Karpas-422 (cell line): ENCODE data around the gene TNFAIP3. TPM values are rescaled to one million over a fixed set of nuclear protein-coding genes. Genes with fewer than 3 reads are reported as not detected.

Experiments used
- DNase-seq: peaks from one replicate; pipeline ENCODE4 v3.0.0-alpha.2; 2015
- H2AFZ ChIP-seq: fragments of 200-600 bp; sonication (generic); 2 replicates; pipeline ENCODE4 v1.6.1; 2014; ENCODE audit warnings: antibody characterized with exemption, low read length, mixed read lengths
- H3K27ac ChIP-seq: fragments of 200-600 bp; sonication (generic); 2 replicates; pipeline ENCODE4 v1.5.1; 2014; ENCODE audit warnings: mild to moderate bottlenecking, low read length, moderate library complexity
- H3K27me3 ChIP-seq: fragments of 200-600 bp; sonication (generic); 2 replicates; pipeline ENCODE4 v1.6.1; 2014; ENCODE audit warnings: low read length, mixed read lengths
- H3K36me3 ChIP-seq: fragments of 200-600 bp; sonication (generic); 2 replicates; pipeline ENCODE4 v1.6.1; 2014; ENCODE audit warnings: low read length, mixed read lengths; ENCODE audit not compliant: insufficient read depth
- H3K4me1 ChIP-seq: fragments of 200-600 bp; sonication (generic); 2 replicates; pipeline ENCODE4 v1.6.1; 2014; ENCODE audit warnings: mild to moderate bottlenecking, low read length, mixed read lengths
- H3K4me2 ChIP-seq: fragments of 200-600 bp; sonication (generic); 2 replicates; pipeline ENCODE4 v1.6.1; 2014; ENCODE audit warnings: low read length, low read depth, mild to moderate bottlenecking; ENCODE audit not compliant: poor library complexity, severe bottlenecking
- H3K4me3 ChIP-seq: fragments of 200-600 bp; sonication (generic); 2 replicates; pipeline ENCODE4 v1.5.1; 2014; ENCODE audit warnings: mild to moderate bottlenecking, antibody characterized with exemption, low read length, mixed read lengths
- H3K79me2 ChIP-seq: fragments of 200-600 bp; sonication (generic); 2 replicates; pipeline ENCODE4 v1.6.1; 2014; ENCODE audit warnings: mild to moderate bottlenecking, low read length, mixed read lengths
- H3K9ac ChIP-seq: fragments of 200-600 bp; sonication (generic); 2 replicates; pipeline ENCODE4 v1.6.0; 2014; ENCODE audit warnings: low read length
- H3K9me2 ChIP-seq: fragments of 200-600 bp; sonication (generic), shearing (Covaris generic); replicated peaks from 2 replicates; pipeline ENCODE4 v1.6.0; 2014; ENCODE audit warnings: mild to moderate bottlenecking, low read length, moderate library complexity; ENCODE audit not compliant: insufficient read depth
- H3K9me3 ChIP-seq: fragments of 300-700, 200-600 bp; sonication (generic); 2 replicates; pipeline ENCODE4 v1.6.1; 2014; ENCODE audit warnings: low read length, mixed read lengths
- H4K20me1 ChIP-seq: fragments of 200-600 bp; sonication (generic); 2 replicates; pipeline ENCODE4 v1.6.1; 2014; ENCODE audit warnings: mild to moderate bottlenecking, antibody characterized with exemption, low read length, low read depth; ENCODE audit not compliant: insufficient read depth
- total RNA-seq: library from RNA; depleted of rRNA; stranded (reverse); fragments of >200 nt; shearing (Covaris generic); gene quantifications from 2 replicates; pipeline ENCODE4 v1.2.3, GENCODE V29; 2014; ENCODE audit warnings: low replicate concordance

The TNFAIP3 gene
- total RNA-seq, 1 experiment from 2014 or later = 0.75 TPM

DNA sequence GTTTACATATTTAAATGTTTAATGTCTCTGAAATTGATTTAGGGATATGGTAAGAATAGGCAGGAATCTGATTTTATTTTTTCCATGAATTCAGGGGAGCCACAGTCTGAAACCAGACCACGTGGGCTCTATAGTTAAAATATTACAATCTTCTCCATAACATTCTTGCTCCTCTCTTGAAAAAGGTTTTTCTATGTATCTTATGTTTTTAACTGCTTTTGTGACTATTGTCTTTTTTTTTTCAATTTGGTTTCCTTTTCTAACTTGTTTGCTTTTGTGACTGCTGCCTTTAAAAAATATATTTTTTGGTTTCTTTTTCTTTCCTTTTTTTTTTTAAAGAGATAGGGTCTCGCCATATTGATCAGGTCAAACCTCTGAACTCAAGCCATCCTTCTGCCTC, 40.1 kb downstream of the TNFAIP3 start:
- H4K20me1 ChIP-seq = no peaks in the 10 kb centered on the region
- H3K9me3 ChIP-seq = no peaks in the 10 kb centered on the region
- H2AFZ ChIP-seq = no peak overlapping the region
- no peaks in the 10 kb centered on the region for H3K79me2 ChIP-seq
- no peak for DNase-seq
- no peak overlapping the region for H3K4me2 ChIP-seq
- no peak overlapping the region for H3K9ac ChIP-seq
- no peaks in the 10 kb centered on the region for H3K4me1 ChIP-seq
- H3K27me3 ChIP-seq = no peaks in the 10 kb centered on the region
- H3K4me3 ChIP-seq = no peak overlapping the region
- no peaks in the 10 kb centered on the region for H3K36me3 ChIP-seq
- H3K9me2 ChIP-seq = no peaks in the 10 kb centered on the region
- H3K27ac ChIP-seq = no peak overlapping the region

DNA sequence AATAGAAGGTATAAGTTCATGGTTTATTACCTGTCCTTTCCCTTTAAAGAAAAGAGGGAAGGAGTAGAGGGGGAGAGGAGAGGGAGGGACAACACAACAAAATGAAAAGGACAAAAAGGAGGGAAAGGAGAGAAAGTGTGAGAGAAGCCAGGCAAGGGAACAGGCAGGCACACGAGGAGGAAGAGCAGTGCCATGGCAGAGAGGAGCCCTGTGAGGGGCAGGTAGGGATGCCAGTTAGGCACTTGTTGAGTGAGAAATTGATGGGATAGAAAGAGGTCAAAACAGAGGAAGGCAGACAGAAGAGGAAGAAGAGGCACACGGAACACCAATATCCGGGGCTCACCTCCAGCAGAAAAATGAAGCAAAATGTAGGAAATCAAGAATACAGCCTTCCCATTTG, 42.5 kb downstream of the TNFAIP3 start:
- no peaks in the 10 kb centered on the region for H3K9me3 ChIP-seq
- H3K4me1 ChIP-seq = no peaks in the 10 kb centered on the region
- no peak overlapping the region for H3K27ac ChIP-seq
- H3K4me2 ChIP-seq = no peak overlapping the region
- no peak for DNase-seq
- no peaks in the 10 kb centered on the region for H3K9me2 ChIP-seq
- H3K36me3 ChIP-seq = no peaks in the 10 kb centered on the region
- no peaks in the 10 kb centered on the region for H3K27me3 ChIP-seq
- H3K79me2 ChIP-seq = no peaks in the 10 kb centered on the region
- H4K20me1 ChIP-seq = no peaks in the 10 kb centered on the region
- no peak overlapping the region for H3K9ac ChIP-seq
- H2AFZ ChIP-seq = no peak overlapping the region
- no peak overlapping the region for H3K4me3 ChIP-seq

DNA sequence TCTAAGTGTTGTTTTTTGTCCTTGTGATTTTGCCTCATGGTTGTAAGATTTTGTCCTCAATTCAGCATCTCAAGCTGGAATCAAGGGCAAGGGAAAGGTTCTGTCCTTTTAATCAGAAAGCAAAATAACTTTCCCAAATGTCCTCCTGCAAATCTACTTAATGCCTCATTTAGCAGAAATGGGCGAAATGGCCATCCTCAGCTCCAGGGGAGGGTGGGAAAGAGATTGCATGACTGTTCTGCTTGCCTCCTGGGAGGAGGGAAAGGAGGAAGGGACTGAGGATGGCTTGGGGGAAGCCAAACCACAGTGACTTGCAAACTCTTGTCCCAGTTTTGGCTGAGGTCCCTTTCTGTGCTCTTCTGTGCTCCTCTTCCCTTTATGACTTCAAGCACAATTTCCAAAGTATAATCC, 43.4 kb downstream of the TNFAIP3 start:
- H3K9me3 ChIP-seq = no peaks in the 10 kb centered on the region
- no peak overlapping the region for H3K9ac ChIP-seq

DNA sequence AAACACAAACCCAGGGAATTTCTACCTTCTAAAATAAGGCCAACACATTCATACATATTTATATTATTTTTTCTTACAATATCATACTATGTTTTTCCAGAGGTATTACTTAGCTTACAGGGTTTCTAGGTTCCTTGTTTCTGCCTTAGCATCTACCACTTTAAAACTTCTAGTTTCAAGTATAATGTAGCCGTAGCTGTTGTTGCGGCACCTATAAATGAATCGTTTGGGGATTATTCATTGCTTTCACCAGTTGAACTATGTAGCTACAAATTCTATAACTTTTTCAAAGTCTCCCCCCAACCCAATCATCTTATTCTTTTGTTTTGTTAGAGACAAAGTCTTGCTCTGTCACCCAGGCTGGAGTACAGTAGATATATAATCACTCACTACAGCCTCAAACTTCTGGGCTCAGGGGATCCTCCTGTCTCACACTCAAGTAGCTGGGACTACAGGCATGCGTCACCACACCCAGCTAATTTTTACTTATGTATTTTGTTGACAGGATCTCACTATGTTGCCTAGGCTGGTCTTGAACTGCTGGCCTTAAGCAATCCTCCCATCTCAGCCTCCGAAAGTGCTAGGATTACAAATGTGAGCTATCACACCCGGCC, 43.9 kb downstream of the TNFAIP3 start:
- Histone ChIP-seq H2AFZ (no peak overlapping the region), H4K20me1 (no peaks in the 10 kb centered on the region), H3K27me3 (no peaks in the 10 kb centered on the region), H3K9me3 (no peaks in the 10 kb centered on the region), H3K4me1 (no peaks in the 10 kb centered on the region), H3K4me2 (no peak overlapping the region), H3K9ac (no peak overlapping the region), H3K4me3 (no peak overlapping the region), H3K9me2 (no peaks in the 10 kb centered on the region), H3K27ac (no peak overlapping the region), H3K36me3 (no peaks in the 10 kb centered on the region), H3K79me2 (no peaks in the 10 kb centered on the region)
- DNase-seq = no peak

More for the DNA sequence above, 43.4 kb downstream of the TNFAIP3 start:
- Histone ChIP-seq H4K20me1 (no peaks in the 10 kb centered on the region), H3K27ac (no peak overlapping the region), H3K27me3 (no peaks in the 10 kb centered on the region), H3K9me2 (no peaks in the 10 kb centered on the region), H3K4me3 (no peak overlapping the region), H2AFZ (no peak overlapping the region), H3K4me2 (no peak overlapping the region), H3K4me1 (no peaks in the 10 kb centered on the region), H3K36me3 (no peaks in the 10 kb centered on the region), H3K79me2 (no peaks in the 10 kb centered on the region)
- DNase-seq = no peak

DNA sequence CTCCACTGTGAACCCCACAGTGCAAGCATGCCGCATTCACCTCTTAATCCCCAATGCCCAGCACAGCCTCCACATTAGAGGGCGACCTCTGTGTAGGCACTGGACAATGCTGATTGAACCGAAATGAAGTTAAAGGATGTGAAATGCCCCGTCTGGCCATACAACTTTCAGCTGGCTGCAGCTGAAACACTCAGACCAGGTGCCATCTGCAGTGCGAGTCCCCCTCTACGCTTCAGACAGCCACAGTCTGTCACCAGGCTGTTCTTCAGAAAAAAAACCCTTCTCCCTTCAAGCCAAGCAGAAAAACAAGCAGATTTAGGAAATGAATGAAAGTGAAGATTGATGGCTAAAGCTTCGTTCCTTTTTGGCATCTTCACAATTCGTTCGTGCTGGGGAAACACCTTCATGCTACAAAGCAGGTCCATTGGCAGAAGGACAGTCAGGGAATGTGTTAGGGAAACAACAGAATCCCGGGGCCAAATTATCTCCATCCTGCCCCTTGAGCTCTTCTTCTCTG, 44.7 kb downstream of the TNFAIP3 start:
- Histone ChIP-seq H3K27me3 (no peaks in the 10 kb centered on the region), H3K9me2 (no peaks in the 10 kb centered on the region), H3K27ac (no peak overlapping the region), H3K9ac (no peak overlapping the region), H3K79me2 (no peaks in the 10 kb centered on the region), H3K4me2 (no peak overlapping the region), H3K4me1 (peaks cover 3% of the 10 kb centered on the region), H4K20me1 (no peaks in the 10 kb centered on the region), H3K36me3 (no peaks in the 10 kb centered on the region), H2AFZ (no peak overlapping the region), H3K9me3 (no peaks in the 10 kb centered on the region), H3K4me3 (no peak overlapping the region)
- DNase-seq = no peak

DNA sequence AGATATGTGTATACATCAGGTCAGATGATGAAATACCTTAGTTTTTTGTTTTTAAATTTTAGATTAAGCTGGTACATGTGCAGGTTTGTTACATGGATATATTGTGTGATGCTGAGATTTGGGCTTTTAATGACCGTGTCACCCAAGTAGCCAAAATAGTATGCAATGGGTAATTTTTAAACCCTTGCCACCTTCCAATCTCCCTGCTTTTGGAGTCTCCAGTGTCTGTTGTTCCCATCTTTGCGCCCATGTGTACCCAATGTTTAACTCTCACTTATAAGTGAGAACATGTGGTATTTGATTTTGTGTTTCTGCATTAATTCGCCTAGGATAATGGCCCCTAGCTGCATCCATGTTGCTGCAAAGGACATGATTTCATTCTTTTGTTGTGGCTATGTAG, 45.8 kb downstream of the TNFAIP3 start:
- Histone ChIP-seq H3K9me3 (no peaks in the 10 kb centered on the region), H2AFZ (no peak overlapping the region), H3K9me2 (no peaks in the 10 kb centered on the region), H3K9ac (no peak overlapping the region), H3K4me1 (peaks cover 3% of the 10 kb centered on the region), H4K20me1 (no peaks in the 10 kb centered on the region), H3K27ac (no peak overlapping the region), H3K27me3 (no peaks in the 10 kb centered on the region), H3K4me2 (no peak overlapping the region), H3K36me3 (no peaks in the 10 kb centered on the region), H3K79me2 (no peaks in the 10 kb centered on the region), H3K4me3 (no peak overlapping the region)
- no peak for DNase-seq

DNA sequence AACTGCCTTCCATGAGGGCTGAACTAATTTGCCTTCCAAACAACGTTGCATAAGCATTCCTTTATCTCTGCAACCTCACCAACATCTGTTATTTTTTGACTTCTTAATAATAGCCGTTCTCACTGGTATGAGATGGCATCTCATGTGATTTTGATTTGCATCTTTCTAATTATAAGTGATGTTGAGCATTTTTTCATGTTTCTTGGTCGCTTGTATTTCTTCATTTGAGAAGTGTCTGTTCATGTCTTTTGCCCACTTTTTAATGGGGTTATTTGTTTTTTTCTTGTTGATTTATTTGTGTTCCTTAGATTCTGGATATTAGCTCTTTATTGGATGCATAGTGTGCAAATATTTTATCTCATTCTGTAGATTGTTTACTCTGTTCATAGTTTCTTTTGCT, 46.4 kb downstream of the TNFAIP3 start:
- DNase-seq = no peak
- no peaks in the 10 kb centered on the region for H3K79me2 ChIP-seq
- H3K9me3 ChIP-seq = no peaks in the 10 kb centered on the region
- no peak overlapping the region for H2AFZ ChIP-seq
- no peaks in the 10 kb centered on the region for H3K27me3 ChIP-seq
- H3K9me2 ChIP-seq = no peaks in the 10 kb centered on the region
- H3K4me1 ChIP-seq = peaks cover 3% of the 10 kb centered on the region
- no peak overlapping the region for H3K9ac ChIP-seq
- no peaks in the 10 kb centered on the region for H4K20me1 ChIP-seq
- no peak overlapping the region for H3K4me2 ChIP-seq
- H3K4me3 ChIP-seq = no peak overlapping the region
- no peaks in the 10 kb centered on the region for H3K36me3 ChIP-seq
- no peak overlapping the region for H3K27ac ChIP-seq

DNA sequence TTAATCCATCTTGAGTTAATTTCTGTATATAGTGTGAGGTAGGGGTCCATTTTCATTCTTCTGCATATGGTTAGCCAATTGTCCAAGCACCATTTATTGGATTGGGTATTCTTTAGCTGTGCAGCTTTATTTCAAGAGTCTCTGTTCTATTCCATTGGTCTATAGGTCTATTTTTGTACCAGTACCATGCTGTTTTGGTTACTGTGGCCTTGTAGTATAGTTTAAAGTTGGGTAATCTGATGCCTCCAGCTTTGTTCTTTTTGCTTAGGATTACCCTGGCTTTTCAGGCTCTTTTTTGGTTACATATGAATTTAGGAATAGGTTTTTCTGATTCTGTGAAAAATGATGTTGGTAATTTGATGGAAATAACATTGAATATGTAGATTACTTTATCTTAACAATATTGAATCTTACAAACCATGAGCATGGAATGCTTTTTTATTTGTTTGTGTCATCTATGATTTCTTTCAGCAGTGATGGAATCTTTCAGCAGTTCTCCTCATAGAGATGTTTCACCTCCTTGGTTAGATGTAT, 47.0 kb downstream of the TNFAIP3 start:
- H3K4me3 ChIP-seq = no peak overlapping the region
- H3K27ac ChIP-seq = no peak overlapping the region
- no peaks in the 10 kb centered on the region for H3K36me3 ChIP-seq
- no peak overlapping the region for H2AFZ ChIP-seq
- H3K79me2 ChIP-seq = no peaks in the 10 kb centered on the region
- no peak overlapping the region for H3K9ac ChIP-seq
- H4K20me1 ChIP-seq = no peaks in the 10 kb centered on the region
- H3K9me3 ChIP-seq = no peaks in the 10 kb centered on the region
- DNase-seq = no peak
- H3K4me1 ChIP-seq = peaks cover 3% of the 10 kb centered on the region
- H3K27me3 ChIP-seq = no peaks in the 10 kb centered on the region
- H3K9me2 ChIP-seq = no peaks in the 10 kb centered on the region
- H3K4me2 ChIP-seq = no peak overlapping the region
